HCT116 (cell line): ENCODE results near the gene FGF6. TPM values are rescaled to one million over a fixed set of nuclear protein-coding genes. Genes with fewer than 3 reads are reported as not detected.

Source experiments
- ATAC-seq: fragments of 200-7000 bp; cut with Tn5 transposase; 2 replicates; pipeline ENCODE4 v1.9.1; 2020; ENCODE audit warnings: mild to moderate bottlenecking, moderate library complexity
- BruUV-seq: library from RNA; stranded (reverse); fragments of 400-500 nt; replicated peaks from 2 replicates; lab custom pipeline; 2021; lab: Mats Ljungman, UMichigan
- CTCF ChIA-PET: fragments of 300-600 bp; sonication (Branson Sonifier 250); formaldehyde crosslinking; loops from one replicate; lab custom pipeline; 2021; ENCODE audit warnings: antibody characterized with exemption; lab: Charles Lee
- POLR2A ChIA-PET: fragments of 300-600, 350-600 bp; sonication (Branson Sonifier 250); formaldehyde crosslinking; loops from one replicate; lab custom pipeline; 2021; ENCODE audit warnings: antibody characterized with exemption; lab: Charles Lee
- RAD21 ChIA-PET, 2 experiments: fragments of 300-600 bp; sonication (Branson Sonifier 250); formaldehyde crosslinking; loops; one replicate each; lab custom pipeline; 2023; ENCODE audit warnings: low total read pairs in 2 of 2; ENCODE audit not compliant: uncharacterized antibody in 2 of 2, unreplicated experiment in 2 of 2, low non-redundant PET in 1 of 2; lab: Charles Lee
- DNase-seq: peaks from one replicate; pipeline ENCODE4 v3.0.0-alpha.2; 2010; ENCODE audit warnings: low read depth, low spot score
- H2AFZ ChIP-seq: fragments of 200-600 bp; shearing (Covaris generic), sonication (generic); 2 replicates; pipeline ENCODE4 v1.6.1; 2017; ENCODE audit warnings: low read depth, mixed run types, mixed read lengths, antibody characterized with exemption, low read length; ENCODE audit not compliant: poor library complexity, severe bottlenecking
- H3K27ac ChIP-seq: 2 replicates; pipeline ENCODE4 v1.5.1; 2012; ENCODE audit warnings: low read depth, low read length
- H3K27me3 ChIP-seq: fragments of 200-600 bp; sonication (generic); 2 replicates; pipeline ENCODE4 v1.6.1; 2016; ENCODE audit warnings: mixed run types, low read length, mixed read lengths; ENCODE audit not compliant: insufficient read depth
- H3K36me3 ChIP-seq, 2 experiments: fragments of 200-500 bp in 1 of 2; fragments of 200-600 bp in 1 of 2; sonication (Bioruptor generic) in 1 of 2; sonication (generic) in 1 of 2; 2 replicates each; pipeline versions ENCODE4 v1.5.1 to v1.6.1; 2014 to 2016; ENCODE audit warnings: low read length in 2 of 2, inconsistent platforms in 1 of 2, mixed read lengths in 1 of 2, mixed run types in 1 of 2; ENCODE audit not compliant: insufficient read depth in 2 of 2, control insufficient read depth in 1 of 2
- H3K4me1 ChIP-seq, 2 experiments: fragments of 200-600 bp in 1 of 2; sonication (generic) in 1 of 2; 2 replicates each; pipeline versions ENCODE4 v1.5.1 to v1.6.1; 2012 to 2017; ENCODE audit warnings: low read length in 2 of 2, inconsistent platforms in 1 of 2, mild to moderate bottlenecking in 1 of 2, mixed read lengths in 1 of 2, mixed run types in 1 of 2, moderate library complexity in 1 of 2; ENCODE audit not compliant: insufficient read depth in 2 of 2, control insufficient read depth in 1 of 2
- H3K4me2 ChIP-seq: fragments of 200-600 bp; sonication (generic); 2 replicates; pipeline ENCODE4 v1.6.1; 2017; ENCODE audit warnings: mixed run types, low read length, mixed read lengths
- H3K4me3 ChIP-seq, 2 experiments: fragments of 200-600 bp in 1 of 2; sonication (generic) in 1 of 2; replicated peaks in 1 of 2; 2 replicates each; pipeline ENCODE4 v1.5.1; 2011 to 2016; ENCODE audit warnings: low read length in 2 of 2, control low read depth in 1 of 2, low read depth in 1 of 2, mild to moderate bottlenecking in 1 of 2, mixed read lengths in 1 of 2, mixed run types in 1 of 2
- H3K79me2 ChIP-seq: fragments of 200-600 bp; sonication (generic); 2 replicates; pipeline ENCODE4 v1.6.1; 2017; ENCODE audit warnings: mild to moderate bottlenecking, mixed run types, low read length, moderate library complexity, mixed read lengths; ENCODE audit not compliant: insufficient read depth
- H3K9ac ChIP-seq: fragments of 200-600 bp; sonication (generic); 2 replicates; pipeline ENCODE4 v1.6.1; 2016; ENCODE audit warnings: low read length, mixed read lengths
- H3K9me2 ChIP-seq: fragments of 200-600 bp; sonication (generic), shearing (Covaris generic); 2 replicates; pipeline ENCODE4 v1.6.1; 2017; ENCODE audit warnings: mixed run types, mild to moderate bottlenecking, moderate library complexity; ENCODE audit not compliant: insufficient read depth
- H3K9me3 ChIP-seq, 2 experiments: fragments of 200-500 bp in 1 of 2; fragments of 200-600 bp in 1 of 2; sonication (Bioruptor generic) in 1 of 2; sonication (generic) in 1 of 2; 2 replicates each; pipeline ENCODE4 v1.6.1; 2014 to 2017; ENCODE audit warnings: low read length in 2 of 2, mixed read lengths in 2 of 2, inconsistent platforms in 1 of 2, low read depth in 1 of 2, mild to moderate bottlenecking in 1 of 2, mixed run types in 1 of 2, moderate library complexity in 1 of 2; ENCODE audit not compliant: control insufficient read depth in 1 of 2, insufficient read depth in 1 of 2
- H4K20me1 ChIP-seq: fragments of 200-600 bp; sonication (generic), shearing (Covaris generic); 2 replicates; pipeline ENCODE4 v1.6.1; 2017; ENCODE audit warnings: mixed run types, mild to moderate bottlenecking, moderate library complexity; ENCODE audit not compliant: insufficient read depth
- EGR1 ChIP-seq: IDR thresholded peaks from 2 replicates; pipeline ENCODE4 v1.6.1; 2012; ENCODE audit warnings: low read depth
- ELF1 ChIP-seq: IDR thresholded peaks from 2 replicates; pipeline ENCODE4 v1.6.1; 2012; ENCODE audit warnings: low read depth, borderline replicate concordance
- EZH2 ChIP-seq: fragments of 200-600 bp; sonication (generic); IDR thresholded peaks from 2 replicates; pipeline ENCODE4 v1.6.1; 2017; ENCODE audit warnings: antibody characterized with exemption, mixed run types
- JUND ChIP-seq: IDR thresholded peaks from 2 replicates; pipeline ENCODE4 v1.6.1; 2012
- POLR2AphosphoS5 ChIP-seq: IDR thresholded peaks from 2 replicates; pipeline ENCODE4 v1.6.1; 2011; ENCODE audit warnings: mild to moderate bottlenecking, low read depth, low read length, moderate library complexity
- RAD21 ChIP-seq: IDR thresholded peaks from 2 replicates; pipeline ENCODE4 v1.6.1; 2012; ENCODE audit warnings: low read depth, mild to moderate bottlenecking
- ZNF274 ChIP-seq: fragments of 200-500 bp; sonication (Bioruptor generic); IDR thresholded peaks from 2 replicates; pipeline ENCODE4 v1.6.1; 2014; ENCODE audit warnings: mild to moderate bottlenecking, low read depth, low read length, inconsistent platforms
- intact Hi-C: fragments of 100-400 bp; cut with micrococcal nuclease; formaldehyde crosslinking; loops from 2 replicates; pipeline ENCODE4 v1.10.0; 2022
- total RNA-seq: library from RNA; stranded (reverse); gene quantifications from one replicate; pipeline ENCODE4 v1.2.1, GENCODE V29; 2021; ENCODE audit not compliant: unreplicated experiment
- TF ChIP-seq, protein P1 (sequence below): IDR thresholded peaks from 2 replicates; pipeline ENCODE4 v1.6.1; 2012; ENCODE audit warnings: low read depth

FGF6 gene
- total RNA-seq, 1 experiment from 2014 or later = not detected

DNA sequence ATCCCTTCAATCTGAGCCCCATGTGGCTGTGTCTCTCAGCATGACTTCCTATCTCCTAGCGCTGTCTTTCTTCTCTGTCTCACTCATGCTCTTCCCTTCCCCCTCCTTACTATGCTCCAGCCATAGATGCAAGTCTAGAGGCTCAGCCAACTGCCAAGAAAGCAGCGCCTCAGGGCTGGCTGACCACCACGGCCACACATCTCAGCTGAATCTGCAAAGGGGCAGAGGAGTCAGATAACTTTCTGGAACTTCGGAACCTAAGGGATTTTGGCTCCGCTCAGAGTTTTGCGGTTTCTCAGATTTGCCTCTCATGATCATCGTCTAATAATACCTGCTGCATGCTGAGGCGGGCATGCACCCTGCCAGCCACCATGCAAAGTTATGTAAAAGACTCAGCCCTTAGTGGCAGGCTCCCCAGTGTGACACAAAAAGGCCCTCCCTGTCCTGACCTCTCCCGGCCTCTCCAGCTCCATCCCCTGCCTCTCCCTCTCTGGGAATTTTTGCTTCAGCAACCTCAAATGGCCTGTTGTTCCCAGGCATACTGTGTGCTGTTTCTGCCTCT, 5.0 kb upstream of the FGF6 start:
- DNase-seq (no peak), ATAC-seq (no peak)
- no peak overlapping the region for H2AFZ ChIP-seq
- H3K4me3 ChIP-seq = no peak overlapping the region
- H3K4me1 ChIP-seq = peaks cover 5 to 15% of the 10 kb centered on the region in 2 experiments; a peak in 3 of 4 replicates
- no peaks in the 10 kb centered on the region for H3K36me3 ChIP-seq
- TF ChIP-seq EZH2 = no peak
- TF ChIP-seq ELF1 = no peak
- TF ChIP-seq, protein P1, sequence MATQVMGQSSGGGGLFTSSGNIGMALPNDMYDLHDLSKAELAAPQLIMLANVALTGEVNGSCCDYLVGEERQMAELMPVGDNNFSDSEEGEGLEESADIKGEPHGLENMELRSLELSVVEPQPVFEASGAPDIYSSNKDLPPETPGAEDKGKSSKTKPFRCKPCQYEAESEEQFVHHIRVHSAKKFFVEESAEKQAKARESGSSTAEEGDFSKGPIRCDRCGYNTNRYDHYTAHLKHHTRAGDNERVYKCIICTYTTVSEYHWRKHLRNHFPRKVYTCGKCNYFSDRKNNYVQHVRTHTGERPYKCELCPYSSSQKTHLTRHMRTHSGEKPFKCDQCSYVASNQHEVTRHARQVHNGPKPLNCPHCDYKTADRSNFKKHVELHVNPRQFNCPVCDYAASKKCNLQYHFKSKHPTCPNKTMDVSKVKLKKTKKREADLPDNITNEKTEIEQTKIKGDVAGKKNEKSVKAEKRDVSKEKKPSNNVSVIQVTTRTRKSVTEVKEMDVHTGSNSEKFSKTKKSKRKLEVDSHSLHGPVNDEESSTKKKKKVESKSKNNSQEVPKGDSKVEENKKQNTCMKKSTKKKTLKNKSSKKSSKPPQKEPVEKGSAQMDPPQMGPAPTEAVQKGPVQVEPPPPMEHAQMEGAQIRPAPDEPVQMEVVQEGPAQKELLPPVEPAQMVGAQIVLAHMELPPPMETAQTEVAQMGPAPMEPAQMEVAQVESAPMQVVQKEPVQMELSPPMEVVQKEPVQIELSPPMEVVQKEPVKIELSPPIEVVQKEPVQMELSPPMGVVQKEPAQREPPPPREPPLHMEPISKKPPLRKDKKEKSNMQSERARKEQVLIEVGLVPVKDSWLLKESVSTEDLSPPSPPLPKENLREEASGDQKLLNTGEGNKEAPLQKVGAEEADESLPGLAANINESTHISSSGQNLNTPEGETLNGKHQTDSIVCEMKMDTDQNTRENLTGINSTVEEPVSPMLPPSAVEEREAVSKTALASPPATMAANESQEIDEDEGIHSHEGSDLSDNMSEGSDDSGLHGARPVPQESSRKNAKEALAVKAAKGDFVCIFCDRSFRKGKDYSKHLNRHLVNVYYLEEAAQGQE = no peak
- no peak for TF ChIP-seq RAD21
- no peak for TF ChIP-seq ZNF274
- no peak for TF ChIP-seq JUND
- TF ChIP-seq POLR2AphosphoS5 = no peak
- no peak for TF ChIP-seq EGR1
- RAD21 ChIA-PET = no interaction called here
- no peaks in the 10 kb centered on the region for H3K79me2 ChIP-seq
- no peak overlapping the region for H3K4me2 ChIP-seq
- no peaks in the 10 kb centered on the region for H3K9me3 ChIP-seq
- no peak overlapping the region for H3K9ac ChIP-seq
- CTCF ChIA-PET = no interaction called here
- H3K27ac ChIP-seq = no peak overlapping the region
- BruUV-seq = no TSS peak
- intact Hi-C loops = no loop called here
- H4K20me1 ChIP-seq = no peaks in the 10 kb centered on the region
- peaks cover 8% of the 10 kb centered on the region for H3K27me3 ChIP-seq
- no peaks in the 10 kb centered on the region for H3K9me2 ChIP-seq
- POLR2A ChIA-PET = no interaction called here
